Stomach (tissue), 9 donors: ENCODE data around the gene GNMT. TPM values are rescaled to one million over a fixed set of nuclear protein-coding genes. Genes with fewer than 3 reads are reported as not detected.

Source experiments
- DNase-seq, 2 donors: peaks; one replicate each; pipeline versions ENCODE4 v3.0.0 to v3.0.0-alpha.2; 2013 to 2019
- H3K27ac ChIP-seq, 5 donors: fragments of 200-600 bp in 4 of 5; sonication (generic) in 4 of 5; one replicate each; pipeline ENCODE4 v1.5.1; 2013 to 2019; ENCODE audit warnings: mild to moderate bottlenecking in 1 of 5, moderate library complexity in 1 of 5
- H3K27me3 ChIP-seq, 3 donors: fragments of 200-600 bp; sonication (generic); one replicate each; pipeline ENCODE4 v1.5.1; 2017 to 2019; ENCODE audit warnings: mixed run types in 1 of 3
- H3K36me3 ChIP-seq, 4 donors: fragments of 200-600 bp; sonication (generic); 1 replicate in 3 of 4; 2 replicates in 1 of 4; pipeline ENCODE4 v1.5.1; 2016 to 2019
- H3K4me1 ChIP-seq, 4 donors: fragments of 200-600 bp; sonication (generic); one replicate each; pipeline ENCODE4 v1.5.1; 2016 to 2019
- H3K4me3 ChIP-seq, 4 donors: fragments of 200-600 bp; sonication (generic) in 3 of 4; one replicate each; pipeline ENCODE4 v1.5.1; 2016 to 2019; ENCODE audit warnings: mild to moderate bottlenecking in 1 of 4
- H3K9me3 ChIP-seq, 4 donors: fragments of 200-600 bp; sonication (generic); one replicate each; pipeline ENCODE4 v1.5.1; 2016 to 2019
- EP300 ChIP-seq: sonication (generic); formaldehyde crosslinking; IDR thresholded peaks from one replicate; pipeline ENCODE4 v1.6.1; 2017; ENCODE audit warnings: antibody characterized with exemption
- POLR2A ChIP-seq, 4 donors: fragments of 450-650 bp; IDR thresholded peaks; one replicate each; pipeline ENCODE4 v1.6.1; 2016; ENCODE audit warnings: antibody characterized with exemption in 4 of 4, control low read depth in 2 of 4, mild to moderate bottlenecking in 1 of 4, moderate library complexity in 1 of 4
- POLR2AphosphoS5 ChIP-seq, 3 donors: sonication (generic); formaldehyde crosslinking; IDR thresholded peaks; one replicate each; pipeline ENCODE4 v1.6.1; 2016; ENCODE audit warnings: antibody characterized with exemption in 3 of 3
- WGBS, 5 donors: extraction: QIAGEN DNeasy Blood & Tissue Kit in 3 of 5; methylation state at CpG; one replicate each; pipeline versions ENCODE4 v1.1.5 to v1.1.7; 2013 to 2018; 5-methylcytosine and 5-hydroxymethylcytosine counted together
- intact Hi-C: fragments of 100-400 bp; cut with DNase I; formaldehyde crosslinking; loops from one replicate; pipeline ENCODE4 v1.15.1; 2023; ENCODE audit warnings: low total_unique reads
- polyA plus RNA-seq, 3 donors: library from polyadenylated mRNA; stranded (reverse); fragments of 200-250 nt; gene quantifications; one replicate each; pipeline ENCODE4 v1.2.3, GENCODE V29; 2013
- total RNA-seq, 5 donors: library from RNA; depleted of rRNA; stranded (reverse); fragments of >200 nt; gene quantifications; one replicate each; pipeline versions ENCODE4 v1.1.0 to v1.2.3, GENCODE V29; 2014 to 2016
- TF ChIP-seq, protein P1 (sequence below), 7 experiments: fragments of 450-650 bp in 4 of 7; fragments of 200-600 bp in 3 of 7; sonication (generic) in 3 of 7; IDR thresholded peaks; one replicate each; pipeline ENCODE4 v1.5.1; 2016 to 2019; ENCODE audit warnings: antibody characterized with exemption in 7 of 7, control low read depth in 2 of 7, mild to moderate bottlenecking in 1 of 7
- donor health status: healthy with polysubstance abuse.
- donor health status: Bipolar disorder and iron deficiency.
- donor health status: healthy.

The GNMT gene
- total and polyA plus RNA-seq, 8 donors: 0.45 to 121 (median 17.8) TPM; not detected in 2

- WGBS, 5 donors: 0 to 1% (median 0%) methylated on average over 45 to 59 of the region's 59 CpGs
- peak; percentile 98 to 99 for DNase-seq
- Histone ChIP-seq H3K4me3 (peak within 1 kb of the TSS; percentile 79 to 98 (median 90)), H3K27ac (peak within 1 kb of the TSS; percentile 87 to 93 (median 89)), H3K9me3 (no peaks in the 10 kb centered on the region), H3K36me3 (peaks cover 3 to 7% (median 5%) of the 10 kb centered on the region in 4 donors), H3K4me1 (peaks cover 38 to 64% (median 56%) of the 10 kb centered on the region in 4 donors), H3K27me3 (no peaks in the 10 kb centered on the region)
- peak; percentile 36 to 95 (median 87) for TF ChIP-seq POLR2AphosphoS5 (IDR thresholded peaks at IDR 0.05)
- TF ChIP-seq EP300: no peak
- peak in 1 of 4 donors; percentile 26 for TF ChIP-seq POLR2A (IDR thresholded peaks at IDR 0.05)
- TF ChIP-seq, protein P1, sequence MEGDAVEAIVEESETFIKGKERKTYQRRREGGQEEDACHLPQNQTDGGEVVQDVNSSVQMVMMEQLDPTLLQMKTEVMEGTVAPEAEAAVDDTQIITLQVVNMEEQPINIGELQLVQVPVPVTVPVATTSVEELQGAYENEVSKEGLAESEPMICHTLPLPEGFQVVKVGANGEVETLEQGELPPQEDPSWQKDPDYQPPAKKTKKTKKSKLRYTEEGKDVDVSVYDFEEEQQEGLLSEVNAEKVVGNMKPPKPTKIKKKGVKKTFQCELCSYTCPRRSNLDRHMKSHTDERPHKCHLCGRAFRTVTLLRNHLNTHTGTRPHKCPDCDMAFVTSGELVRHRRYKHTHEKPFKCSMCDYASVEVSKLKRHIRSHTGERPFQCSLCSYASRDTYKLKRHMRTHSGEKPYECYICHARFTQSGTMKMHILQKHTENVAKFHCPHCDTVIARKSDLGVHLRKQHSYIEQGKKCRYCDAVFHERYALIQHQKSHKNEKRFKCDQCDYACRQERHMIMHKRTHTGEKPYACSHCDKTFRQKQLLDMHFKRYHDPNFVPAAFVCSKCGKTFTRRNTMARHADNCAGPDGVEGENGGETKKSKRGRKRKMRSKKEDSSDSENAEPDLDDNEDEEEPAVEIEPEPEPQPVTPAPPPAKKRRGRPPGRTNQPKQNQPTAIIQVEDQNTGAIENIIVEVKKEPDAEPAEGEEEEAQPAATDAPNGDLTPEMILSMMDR (IDR thresholded peaks at IDR 0.05): peak in 1 of 7 experiments; percentile 18
- intact Hi-C loops: no loop called here
Observed at GRCh38 chr6:42984001-42984923, 23.7 kb downstream of the GNMT start, which contains the start of gene PPP2R5D. Gene PPP2R5D, plus strand, starts transcription at chr6:42984570. Its CDS starts 108 bp downstream, at chr6:42984678.

GRCh38 chr6:42984924-42985475, 24.4 kb downstream of the GNMT start:
- Histone ChIP-seq H3K4me1 (peaks cover 32 to 57% (median 48%) of the 10 kb centered on the region in 4 donors), H3K27ac (peak overlapping the region; percentile 77 to 93 (median 89)), H3K9me3 (no peaks in the 10 kb centered on the region), H3K27me3 (no peaks in the 10 kb centered on the region), H3K36me3 (peaks cover 10 to 14% (median 12%) of the 10 kb centered on the region in 4 donors), H3K4me3 (peak overlapping the region; percentile 79 to 98 (median 90))
- 8 to 12% (median 10%) methylated on average over 12 to 13 of the region's 13 CpGs for WGBS, 5 donors
- no peak for TF ChIP-seq POLR2A (IDR thresholded peaks at IDR 0.05)
- TF ChIP-seq POLR2AphosphoS5 (IDR thresholded peaks at IDR 0.05): no peak
- no peak for TF ChIP-seq EP300
- TF ChIP-seq, protein P1 (IDR thresholded peaks at IDR 0.05): no peak
- DNase-seq: peak in 1 of 2 donors; percentile 50
- intact Hi-C loops: no loop called here

- Histone ChIP-seq H3K36me3 (peaks cover 15 to 39% (median 34%) of the 10 kb centered on the region in 4 donors), H3K4me1 (peaks cover 32 to 53% (median 46%) of the 10 kb centered on the region in 4 donors), H3K27me3 (no peaks in the 10 kb centered on the region), H3K9me3 (no peaks in the 10 kb centered on the region), H3K4me3 (no peak overlapping the region), H3K27ac (peak overlapping the region in 1 of 5 donors; percentile 16)
- intact Hi-C loops: no loop called here
- TF ChIP-seq EP300 (no peak), POLR2AphosphoS5 (IDR thresholded peaks at IDR 0.05) (no peak), POLR2A (IDR thresholded peaks at IDR 0.05) (no peak)
- TF ChIP-seq, protein P1 (IDR thresholded peaks at IDR 0.05): no peak
- DNase-seq: no peak
- WGBS, 5 donors: 49 to 71% (median 66%) methylated on average over 5 of the region's 5 CpGs
Observed at GRCh38 chr6:42987533-42988451, 27.2 kb downstream of the GNMT start.
